NCI-H82 treated with DMSO at 0.1 percent for 48 hours (cell line): ENCODE measurements around the gene ADGRL4.
"Not testable (repeated sequence)": the region's sequence is repeated elsewhere in the genome, so short reads cannot be mapped to it uniquely, and the experiment has no call there.

Experiments
- DNase-seq: peaks from one replicate; lab custom pipeline; 2025; ENCODE audit not compliant: unreplicated experiment; lab: John Stamatoyannopoulos, UW

The ADGRL4 gene

GRCh38 chr1:79006564-79006963 lies at the start of gene ADGRL4:
Gene ADGRL4, minus strand, starts transcription at chr1:79006730. Its CDS starts 76 bp downstream, at chr1:79006654.
- no peak for DNase-seq

DNA sequence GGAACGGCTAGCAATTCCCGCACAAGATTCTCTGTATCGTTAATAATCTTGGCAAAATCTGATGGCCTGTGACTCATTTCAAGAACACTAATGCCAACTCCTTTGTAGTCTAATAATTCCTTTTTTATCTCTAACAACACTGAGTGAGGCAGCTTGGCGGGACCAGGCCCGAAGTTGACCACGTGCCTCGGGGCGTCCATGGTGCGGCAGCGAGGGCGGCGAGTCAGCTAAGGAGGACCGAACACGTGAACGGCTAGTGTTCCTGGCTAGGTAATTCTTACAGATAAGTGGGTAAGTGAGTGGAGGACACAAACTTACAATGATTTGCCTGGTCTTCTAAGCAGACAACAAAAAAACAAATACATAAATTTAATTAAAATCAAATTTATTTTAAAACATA lies 49.3 kb upstream of the ADGRL4 start:
- no peak for DNase-seq

DNA sequence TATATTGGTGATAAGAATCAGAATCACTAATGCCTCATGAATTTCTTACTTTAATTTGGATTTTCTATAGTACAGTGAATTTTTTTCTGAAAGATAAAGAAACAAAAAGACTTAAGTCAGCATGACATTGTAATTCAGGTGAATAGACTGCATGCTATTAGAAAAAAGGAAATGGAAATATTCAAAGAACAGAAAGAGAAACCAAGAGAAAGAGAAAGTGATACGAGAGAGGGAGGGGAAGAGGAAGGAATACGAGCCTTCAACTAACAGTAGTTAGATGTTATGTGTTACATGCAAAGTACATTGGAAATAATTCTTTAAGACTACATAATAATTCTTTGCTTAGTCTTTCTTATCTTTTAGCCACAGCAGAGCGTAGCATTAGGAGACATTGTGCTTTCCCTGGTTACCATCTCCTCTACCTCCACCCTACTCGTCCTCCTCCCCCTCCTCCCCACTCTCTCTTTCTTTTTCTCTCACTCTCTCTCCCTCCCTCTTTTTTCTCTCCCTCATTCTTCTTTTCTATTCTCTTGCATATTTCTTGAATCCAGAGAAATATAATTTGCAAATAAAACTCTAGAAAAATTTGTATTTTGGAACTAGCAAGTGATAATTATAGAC lies 46.4 kb upstream of the ADGRL4 start:
- DNase-seq, result no peak

- DNase-seq, result peak; percentile 1
Observed at GRCh38 chr1:79044974-79045650, 38.6 kb upstream of the ADGRL4 start.

DNA sequence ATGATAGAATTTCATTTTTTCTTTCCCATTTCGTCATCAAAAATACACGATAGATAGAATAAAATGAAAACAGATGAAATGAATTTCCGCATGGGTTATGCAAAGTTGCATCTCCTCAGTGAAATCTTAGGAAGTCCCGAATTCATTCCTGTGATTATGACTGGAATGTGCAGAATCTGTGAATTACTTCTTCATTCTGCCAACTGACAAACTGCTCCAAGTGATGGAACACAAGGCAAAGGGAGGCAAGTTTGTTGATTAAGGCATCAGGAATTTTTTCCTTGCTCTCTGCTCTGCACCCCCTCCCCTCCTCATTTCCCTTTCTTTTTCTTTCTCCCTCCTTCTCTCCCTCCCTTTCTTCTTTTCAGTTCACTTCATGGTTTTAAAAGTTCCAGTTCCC lies 37.0 kb upstream of the ADGRL4 start:
- DNase-seq, result no peak

DNA sequence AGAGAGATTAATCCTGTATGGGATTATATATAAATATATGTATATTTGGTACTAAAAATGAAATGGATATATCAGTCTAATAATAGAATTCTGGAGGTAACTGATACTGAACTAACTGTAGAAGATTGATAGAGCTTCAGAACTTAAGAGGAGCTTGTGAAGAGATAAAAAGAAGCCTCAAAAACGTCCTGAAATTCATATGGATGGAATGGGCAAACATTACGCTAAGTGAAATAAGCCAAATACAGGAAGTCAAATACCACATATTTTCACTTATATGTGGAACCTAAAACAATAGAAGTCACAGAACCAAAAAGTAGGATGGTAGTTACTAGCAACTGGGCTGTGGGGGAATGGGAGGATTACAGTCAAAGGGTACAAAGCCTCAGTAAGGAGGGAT lies 36.0 kb upstream of the ADGRL4 start:
- no peak for DNase-seq

DNA sequence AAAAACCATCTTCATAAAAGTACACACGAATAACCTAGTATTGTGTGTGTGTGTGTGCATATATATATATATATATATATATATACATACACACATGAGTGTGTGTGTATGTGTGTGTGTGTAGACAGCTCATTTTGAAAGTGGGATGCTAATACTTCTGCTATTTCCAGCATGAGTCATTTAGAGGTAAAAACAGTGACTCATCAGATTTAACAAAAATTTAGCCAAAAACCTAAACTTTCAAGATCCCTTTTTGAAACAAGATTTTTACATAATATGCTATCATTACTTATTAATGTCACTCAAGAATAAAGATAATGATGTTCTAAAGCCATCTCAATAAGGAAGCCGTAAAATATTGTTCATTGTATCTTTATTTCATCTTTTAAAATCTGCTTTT lies 35.6 kb upstream of the ADGRL4 start:
- DNase-seq, result no peak

DNA sequence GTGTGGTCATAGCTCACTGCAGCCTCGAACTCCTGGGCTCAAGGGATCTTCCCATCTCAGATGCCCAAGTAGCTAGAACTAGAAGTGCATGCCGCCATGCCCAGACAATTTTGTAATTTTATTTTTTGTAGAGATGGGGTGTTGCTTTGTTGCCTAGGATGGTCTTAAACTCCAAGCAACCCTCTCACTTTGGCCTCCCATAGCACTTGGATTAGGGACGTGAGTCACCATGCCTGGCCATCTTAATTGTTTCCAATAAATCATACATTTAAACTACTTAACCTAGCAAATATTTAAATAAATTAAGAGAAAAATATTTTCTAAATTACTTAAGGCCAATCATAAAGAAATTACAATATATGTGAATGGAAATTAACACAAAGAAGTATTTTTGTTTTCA lies 35.1 kb upstream of the ADGRL4 start:
- DNase-seq, result no peak

GRCh38 chr1:79040424-79041082 lies 34.0 kb upstream of the ADGRL4 start:
- DNase-seq, result no peak

DNA sequence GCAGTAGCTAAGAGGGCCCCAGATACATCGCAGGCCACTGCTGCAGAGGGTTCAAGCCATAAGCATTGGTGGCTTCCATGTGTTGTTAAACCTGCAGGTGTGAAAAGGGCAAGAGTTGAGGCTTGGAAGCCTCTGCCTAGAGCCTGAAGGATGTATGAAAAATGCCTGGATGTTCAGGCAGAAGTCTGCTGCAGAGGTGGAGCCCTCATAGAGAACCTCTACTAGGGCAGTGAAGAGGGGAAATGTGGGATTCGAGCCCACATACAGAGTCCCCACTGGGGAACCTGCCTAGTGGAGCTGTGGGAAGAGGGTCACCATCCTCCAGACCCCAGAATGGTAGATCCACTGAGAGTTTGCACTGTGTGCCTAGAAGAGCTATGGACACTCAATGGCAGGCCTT lies 30.6 kb upstream of the ADGRL4 start:
- no peak for DNase-seq

- no peak for DNase-seq
Observed at GRCh38 chr1:79012500-79012899, 6.0 kb upstream of the ADGRL4 start.

DNA sequence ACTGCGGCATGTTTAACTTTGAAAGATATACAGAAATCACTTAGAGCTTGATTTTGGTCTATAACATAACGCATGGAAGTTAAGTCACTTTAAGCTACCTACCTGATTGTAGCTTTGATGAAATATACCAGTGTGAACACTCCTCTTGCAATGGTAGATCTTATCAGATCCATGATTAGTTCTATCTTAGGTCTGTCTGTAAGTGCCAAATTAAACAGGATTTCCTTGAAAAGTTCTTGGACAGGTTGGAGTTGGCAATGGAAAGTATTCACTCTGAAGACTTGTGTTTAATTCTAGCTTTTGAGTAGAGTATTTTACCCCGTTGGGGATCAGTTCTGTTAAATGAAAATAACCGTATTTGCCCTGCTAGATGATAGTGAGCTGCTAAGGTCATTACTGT lies 4.1 kb upstream of the ADGRL4 start:
- no peak for DNase-seq

- DNase-seq, result no peak
Observed at GRCh38 chr1:79005945-79006344, 585 bp downstream of the ADGRL4 start.

GRCh38 chr1:79004916-79005315 lies 1.6 kb downstream of the ADGRL4 start:
- DNase-seq, result no peak

- no peak for DNase-seq
Observed at GRCh38 chr1:78996791-78997190, 9.7 kb downstream of the ADGRL4 start.

DNA sequence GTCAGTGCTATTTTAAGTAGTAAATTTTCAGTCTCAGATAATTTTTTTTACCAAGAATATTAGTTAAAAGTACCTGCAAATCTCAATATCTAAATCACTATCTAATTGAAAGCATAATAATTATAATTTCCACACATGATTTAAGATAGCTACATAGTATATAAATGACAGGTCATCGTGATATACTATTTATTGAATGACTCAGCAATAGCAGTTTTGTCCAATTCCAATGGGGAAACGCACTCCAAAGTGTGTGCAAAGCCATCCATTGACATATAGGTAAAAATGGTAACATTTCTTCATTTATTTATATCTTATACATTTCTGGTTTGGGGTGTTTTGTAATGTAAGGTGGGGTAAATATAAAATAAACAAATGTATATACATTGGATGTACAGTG lies 19.5 kb downstream of the ADGRL4 start:
- no peak for DNase-seq

GRCh38 chr1:78980511-78980910 lies 26.0 kb downstream of the ADGRL4 start:
- no peak for DNase-seq

DNA sequence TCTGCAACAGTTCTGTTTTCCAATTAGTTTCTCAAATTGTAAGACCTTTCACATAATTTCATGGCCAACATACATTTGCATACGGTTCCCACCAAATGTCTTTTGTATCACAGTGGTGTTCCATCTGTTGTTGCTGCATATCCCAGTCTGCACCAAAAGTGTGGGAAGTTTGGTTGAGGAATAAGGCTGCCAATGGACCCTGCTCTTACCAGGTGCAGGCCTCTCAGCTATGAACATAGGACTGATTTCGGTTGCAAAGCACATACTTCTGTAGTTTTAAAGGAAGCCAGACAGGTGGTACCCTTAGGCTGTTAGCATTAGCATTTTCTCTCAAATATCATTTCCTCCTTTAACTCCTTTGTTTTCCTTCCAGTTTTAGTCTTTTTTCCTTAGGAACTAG lies 33.8 kb downstream of the ADGRL4 start:
- no peak for DNase-seq

DNA sequence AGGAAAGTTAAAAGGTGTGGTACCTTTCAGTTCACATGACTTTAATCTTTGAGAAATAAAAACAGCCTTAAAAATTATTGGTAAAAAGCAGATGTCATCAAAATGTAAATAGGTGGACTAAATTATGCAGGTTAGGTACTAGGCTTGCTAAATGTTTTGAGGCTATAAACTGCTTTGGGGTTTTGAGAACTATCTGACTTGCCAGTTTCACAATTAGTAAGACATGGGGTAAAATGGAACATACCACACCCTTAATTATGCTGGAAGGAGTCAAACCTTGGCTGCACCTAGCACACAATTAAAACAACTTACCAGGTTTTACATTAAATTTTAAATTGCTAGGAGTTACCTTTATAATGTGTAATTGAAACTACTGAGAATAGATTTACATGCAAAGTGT lies 39.4 kb downstream of the ADGRL4 start:
- DNase-seq, result not testable (repeated sequence)

GRCh38 chr1:78958711-78959110 lies 47.8 kb downstream of the ADGRL4 start:
- no peak for DNase-seq

DNA sequence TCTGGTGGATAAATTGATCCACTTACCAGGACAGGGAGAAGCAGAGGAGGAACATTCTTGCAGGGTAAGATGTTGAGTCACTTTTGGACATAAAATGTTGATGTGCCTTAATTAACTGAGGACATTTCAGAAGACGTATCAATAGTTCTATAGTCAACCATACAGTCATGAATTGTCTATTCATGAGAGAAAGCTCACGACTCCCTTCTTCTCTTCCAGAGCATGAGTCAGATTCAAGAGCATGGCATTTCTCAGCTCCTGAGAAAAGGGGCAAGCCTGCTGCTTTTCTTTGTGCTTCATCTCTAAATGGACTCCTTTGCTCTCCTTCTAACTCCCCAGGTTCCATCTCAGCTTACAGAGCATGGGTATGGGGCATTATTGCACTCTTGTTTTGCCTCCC lies 55.7 kb downstream of the ADGRL4 start:
- no peak for DNase-seq

DNA sequence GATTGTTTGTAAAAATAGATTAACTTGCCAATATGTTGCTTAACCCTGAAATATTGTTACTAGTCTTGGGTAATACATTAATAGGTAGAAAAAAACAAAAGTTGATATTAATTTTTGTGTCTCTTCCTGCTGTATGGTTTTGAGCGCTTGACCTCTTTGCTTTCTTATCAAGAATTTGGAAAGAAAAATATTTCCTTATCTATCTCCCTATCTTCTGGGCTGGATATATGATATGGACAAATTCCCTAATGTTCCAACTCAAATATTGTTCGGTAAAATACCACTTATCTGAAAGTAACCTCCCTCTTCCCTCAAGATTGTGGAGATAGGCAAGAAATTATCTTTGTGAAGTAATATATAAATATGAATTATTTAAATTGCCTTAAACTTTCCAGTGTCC lies 57.3 kb downstream of the ADGRL4 start:
- no peak for DNase-seq

DNA sequence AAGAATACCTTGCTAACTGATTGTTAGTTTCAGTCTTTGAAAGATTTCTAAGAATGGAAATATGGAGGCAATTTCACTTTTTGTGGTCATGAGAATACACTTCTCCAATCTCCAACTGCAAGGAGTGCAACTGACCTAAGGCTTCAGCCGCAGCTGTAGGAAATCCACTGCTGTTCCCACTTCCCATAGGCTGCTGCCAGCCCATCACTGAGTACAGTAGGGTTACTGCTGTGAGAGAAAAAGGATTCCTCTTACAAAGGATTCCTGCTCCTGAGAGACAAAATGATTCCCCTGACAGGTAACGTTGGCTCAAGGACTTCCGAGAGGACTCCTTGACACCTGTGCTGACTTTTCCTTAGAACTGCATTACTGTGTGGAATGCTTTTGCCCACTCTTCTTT lies 87.4 kb downstream of the ADGRL4 start:
- no peak for DNase-seq
